Nephron progenitor cell (in vitro differentiated cells): ENCODE measurements around the gene KCNT1.

Source experiments
- DNase-seq: peaks from one replicate; pipeline ENCODE4 v3.0.0; 2021
- H3K27ac Mint-ChIP-seq: 2 replicates; pipeline ENCODE4 v1.8.0; 2021; ENCODE audit warnings: mild to moderate bottlenecking, moderate library complexity, mixed read lengths
- H3K27me3 Mint-ChIP-seq: 2 replicates; pipeline ENCODE4 v1.8.0; 2021; ENCODE audit warnings: mild to moderate bottlenecking, low read depth, mixed read lengths; ENCODE audit not compliant: poor library complexity
- H3K36me3 Mint-ChIP-seq: 2 replicates; pipeline ENCODE4 v1.8.0; 2021; ENCODE audit warnings: low read depth, mixed read lengths
- H3K4me1 Mint-ChIP-seq: 2 replicates; pipeline ENCODE4 v1.8.0; 2021; ENCODE audit warnings: mixed read lengths
- H3K4me3 Mint-ChIP-seq: 2 replicates; pipeline ENCODE4 v1.8.0; 2021; ENCODE audit warnings: mild to moderate bottlenecking, moderate library complexity, mixed read lengths
- H3K9me3 Mint-ChIP-seq: 2 replicates; pipeline ENCODE4 v1.8.0; 2021; ENCODE audit warnings: mild to moderate bottlenecking, moderate library complexity, mixed read lengths
- CTCF ChIP-seq: fragments of 200-600 bp; sonication (generic); IDR thresholded peaks from 2 replicates; pipeline ENCODE4 v1.5.0; 2021; ENCODE audit warnings: antibody characterized with exemption

The KCNT1 gene

GRCh38 chr9:135726138-135726853, 24.3 kb downstream of the KCNT1 start:
- no peak for TF ChIP-seq CTCF
- no peaks in the 10 kb centered on the region for H3K36me3 Mint-ChIP-seq
- DNase-seq: no peak
- H3K4me3 Mint-ChIP-seq: no peak overlapping the region
- H3K9me3 Mint-ChIP-seq: peaks cover 12% of the 10 kb centered on the region
- peaks cover 5% of the 10 kb centered on the region for H3K4me1 Mint-ChIP-seq
- H3K27me3 Mint-ChIP-seq: peaks cover 36% of the 10 kb centered on the region
- H3K27ac Mint-ChIP-seq: no peak overlapping the region

- DNase-seq: no peak
- Mint-ChIP-seq H3K4me1 (peaks cover 5% of the 10 kb centered on the region), H3K9me3 (peaks cover 21% of the 10 kb centered on the region), H3K27me3 (peaks cover 41% of the 10 kb centered on the region), H3K36me3 (no peaks in the 10 kb centered on the region), H3K27ac (no peak overlapping the region), H3K4me3 (no peak overlapping the region)
- no peak for TF ChIP-seq CTCF
Observed at GRCh38 chr9:135727257-135727875, 25.4 kb downstream of the KCNT1 start.

- DNase-seq: no peak
- no peak overlapping the region for H3K27ac Mint-ChIP-seq
- TF ChIP-seq CTCF: no peak
Observed at GRCh38 chr9:135728436-135729110, 26.6 kb downstream of the KCNT1 start.

GRCh38 chr9:135729480-135729879, 27.5 kb downstream of the KCNT1 start:
- Mint-ChIP-seq H3K4me3 (no peak overlapping the region), H3K27me3 (peaks cover 46% of the 10 kb centered on the region), H3K27ac (no peak overlapping the region), H3K9me3 (peaks cover 34% of the 10 kb centered on the region), H3K4me1 (peaks cover 5% of the 10 kb centered on the region), H3K36me3 (no peaks in the 10 kb centered on the region)
- no peak for TF ChIP-seq CTCF
- no peak for DNase-seq

More at GRCh38 chr9:135728436-135729110, 26.6 kb downstream of the KCNT1 start:
- Mint-ChIP-seq H3K4me3 (no peak overlapping the region), H3K36me3 (no peaks in the 10 kb centered on the region), H3K9me3 (peaks cover 29% of the 10 kb centered on the region), H3K4me1 (peaks cover 5% of the 10 kb centered on the region), H3K27me3 (peaks cover 39% of the 10 kb centered on the region)

- DNase-seq: no peak
- no peak for TF ChIP-seq CTCF
- H3K36me3 Mint-ChIP-seq: no peaks in the 10 kb centered on the region
- H3K9me3 Mint-ChIP-seq: peaks cover 35% of the 10 kb centered on the region
- H3K27ac Mint-ChIP-seq: no peak overlapping the region
- no peak overlapping the region for H3K4me3 Mint-ChIP-seq
- no peaks in the 10 kb centered on the region for H3K4me1 Mint-ChIP-seq
- peaks cover 60% of the 10 kb centered on the region for H3K27me3 Mint-ChIP-seq
Observed at GRCh38 chr9:135731454-135731853, 29.5 kb downstream of the KCNT1 start.
